WTC11 (cell line): ENCODE data around the gene MN1.

Experiments used
- CTCF ChIP-seq: fragments of 200-600 bp; IDR thresholded peaks from 2 replicates; pipeline ENCODE4 v1.8.0; 2022; ENCODE audit warnings: antibody characterized with exemption
- TF ChIP-seq, protein P1 (sequence below): sonication (generic); formaldehyde crosslinking; IDR thresholded peaks from 2 replicates; pipeline ENCODE4 v1.8.0; 2022; ENCODE audit warnings: missing genetic modification reagents

- TF ChIP-seq CTCF: no peak
- TF ChIP-seq, protein P1, sequence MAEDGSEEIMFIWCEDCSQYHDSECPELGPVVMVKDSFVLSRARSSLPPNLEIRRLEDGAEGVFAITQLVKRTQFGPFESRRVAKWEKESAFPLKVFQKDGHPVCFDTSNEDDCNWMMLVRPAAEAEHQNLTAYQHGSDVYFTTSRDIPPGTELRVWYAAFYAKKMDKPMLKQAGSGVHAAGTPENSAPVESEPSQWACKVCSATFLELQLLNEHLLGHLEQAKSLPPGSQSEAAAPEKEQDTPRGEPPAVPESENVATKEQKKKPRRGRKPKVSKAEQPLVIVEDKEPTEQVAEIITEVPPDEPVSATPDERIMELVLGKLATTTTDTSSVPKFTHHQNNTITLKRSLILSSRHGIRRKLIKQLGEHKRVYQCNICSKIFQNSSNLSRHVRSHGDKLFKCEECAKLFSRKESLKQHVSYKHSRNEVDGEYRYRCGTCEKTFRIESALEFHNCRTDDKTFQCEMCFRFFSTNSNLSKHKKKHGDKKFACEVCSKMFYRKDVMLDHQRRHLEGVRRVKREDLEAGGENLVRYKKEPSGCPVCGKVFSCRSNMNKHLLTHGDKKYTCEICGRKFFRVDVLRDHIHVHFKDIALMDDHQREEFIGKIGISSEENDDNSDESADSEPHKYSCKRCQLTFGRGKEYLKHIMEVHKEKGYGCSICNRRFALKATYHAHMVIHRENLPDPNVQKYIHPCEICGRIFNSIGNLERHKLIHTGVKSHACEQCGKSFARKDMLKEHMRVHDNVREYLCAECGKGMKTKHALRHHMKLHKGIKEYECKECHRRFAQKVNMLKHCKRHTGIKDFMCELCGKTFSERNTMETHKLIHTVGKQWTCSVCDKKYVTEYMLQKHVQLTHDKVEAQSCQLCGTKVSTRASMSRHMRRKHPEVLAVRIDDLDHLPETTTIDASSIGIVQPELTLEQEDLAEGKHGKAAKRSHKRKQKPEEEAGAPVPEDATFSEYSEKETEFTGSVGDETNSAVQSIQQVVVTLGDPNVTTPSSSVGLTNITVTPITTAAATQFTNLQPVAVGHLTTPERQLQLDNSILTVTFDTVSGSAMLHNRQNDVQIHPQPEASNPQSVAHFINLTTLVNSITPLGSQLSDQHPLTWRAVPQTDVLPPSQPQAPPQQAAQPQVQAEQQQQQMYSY: no peak
Observed at GRCh38 chr22:27834364-27835185, 33.0 kb upstream of the MN1 start.
